ENCODE measurements around the gene PDCD11.
"Not testable (repeated sequence)": the region's sequence is repeated elsewhere in the genome, so short reads cannot be mapped to it uniquely, and the experiment has no call there.

Gene PDCD11

DNA sequence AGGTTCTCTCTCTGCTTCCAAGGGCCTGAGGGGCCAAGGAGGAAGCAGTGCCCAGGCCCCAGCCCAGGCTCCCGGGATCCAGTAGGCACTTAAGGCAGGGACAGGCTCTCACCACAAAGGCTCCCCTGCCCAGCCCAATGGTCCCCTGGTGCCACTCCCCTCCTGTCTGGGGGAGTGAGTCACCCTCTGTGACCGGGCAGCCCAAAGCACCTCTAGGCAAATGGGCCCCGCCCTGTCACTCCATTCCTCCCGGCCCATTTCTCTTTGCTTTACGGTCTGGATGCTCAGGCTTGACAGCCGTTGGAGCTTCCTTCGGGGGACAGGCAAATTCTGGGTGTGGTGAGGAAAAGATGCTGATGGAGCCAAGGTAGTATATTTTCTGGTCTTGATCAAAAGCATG lies 82.7 kb downstream of the PDCD11 start, which contains the start of gene CALHM3:
TSS of gene CALHM3 (minus strand) at position 106 of the 400 bp plus-strand sequence. CDS start 208 bp downstream, outside the sequence.
- peak; percentile 43 for DNase-seq

- DNase-seq = peak; percentile 56
These were observed 84.1 kb downstream of the PDCD11 start for GRCh38 chr10:103480521-103480920.

GRCh38 chr10:103481974-103482531 lies 85.6 kb downstream of the PDCD11 start:
- peak; percentile 66 for DNase-seq

DNA sequence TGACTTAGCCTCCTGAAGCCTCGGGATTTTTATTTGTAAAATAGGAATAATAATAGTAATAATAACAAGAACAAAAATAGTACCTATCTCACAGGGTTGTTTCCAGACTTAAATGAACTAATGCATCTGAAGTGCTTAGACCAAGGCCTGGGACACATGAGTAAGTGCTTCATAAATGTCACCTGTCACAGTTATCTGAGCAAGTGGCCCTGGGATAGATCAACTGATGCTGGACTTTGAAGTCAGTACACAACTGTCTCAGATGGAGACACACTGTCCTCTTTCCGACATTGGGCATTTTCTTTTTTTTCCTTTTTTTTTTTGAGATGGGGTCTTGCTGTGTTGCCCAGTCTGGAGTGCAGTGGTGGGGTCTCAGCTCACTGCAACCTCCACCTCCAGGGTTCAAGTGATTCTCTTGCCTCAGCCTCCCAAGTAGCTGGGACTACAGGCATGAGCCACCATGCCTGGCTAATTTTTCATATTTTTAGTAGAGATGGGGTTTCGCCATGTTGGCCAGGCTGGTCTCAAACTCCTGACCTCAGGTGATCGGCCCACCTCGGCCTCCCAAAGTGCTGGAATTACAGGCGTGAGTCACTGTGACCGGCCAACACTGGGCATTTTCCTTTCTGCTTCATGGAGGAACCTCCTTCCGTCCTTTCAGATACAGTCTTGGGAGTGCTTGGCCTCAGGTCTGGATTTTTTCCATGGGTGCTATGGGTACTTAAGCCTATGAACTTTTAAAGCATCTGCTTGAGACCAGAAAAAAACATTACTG lies 90.4 kb downstream of the PDCD11 start:
- DNase-seq = not testable (repeated sequence)

- no peak for DNase-seq
These were observed 90.9 kb downstream of the PDCD11 start for GRCh38 chr10:103487410-103487708.

- DNase-seq = no peak
These were observed 94.5 kb downstream of the PDCD11 start for GRCh38 chr10:103490986-103491314.

GRCh38 chr10:103491729-103492364 lies 95.4 kb downstream of the PDCD11 start:
- peak; percentile 97 for DNase-seq

DNA sequence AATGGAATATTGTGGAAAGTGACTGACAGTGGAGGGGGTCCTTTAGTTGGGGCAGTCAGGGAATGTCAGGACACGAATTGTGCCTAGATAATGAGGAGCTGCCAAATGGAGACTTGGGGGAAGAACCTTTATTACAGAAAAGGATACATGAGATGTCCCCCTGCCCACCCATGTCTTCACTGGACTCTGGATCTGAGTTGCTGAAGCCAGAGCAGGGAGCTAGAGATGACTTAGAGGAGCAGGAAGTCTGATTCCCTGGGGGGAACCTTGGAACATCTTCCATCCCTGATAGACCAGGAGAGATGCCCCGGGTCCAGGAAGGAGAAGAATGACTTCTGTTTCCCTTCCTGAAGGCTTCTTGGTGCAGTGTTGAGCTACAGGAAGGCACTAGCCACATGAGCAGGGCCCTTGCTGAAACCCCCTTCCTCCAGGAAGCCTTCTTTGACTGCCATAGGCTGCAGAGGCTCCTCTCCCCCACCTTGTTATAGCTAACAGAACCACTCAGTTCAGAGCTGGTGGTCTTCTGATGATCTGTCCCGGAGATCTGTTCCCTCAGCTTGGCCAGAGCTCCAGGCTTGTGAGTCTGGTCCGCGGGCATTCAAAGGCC lies 96.3 kb downstream of the PDCD11 start:
- DNase-seq = no peak

DNA sequence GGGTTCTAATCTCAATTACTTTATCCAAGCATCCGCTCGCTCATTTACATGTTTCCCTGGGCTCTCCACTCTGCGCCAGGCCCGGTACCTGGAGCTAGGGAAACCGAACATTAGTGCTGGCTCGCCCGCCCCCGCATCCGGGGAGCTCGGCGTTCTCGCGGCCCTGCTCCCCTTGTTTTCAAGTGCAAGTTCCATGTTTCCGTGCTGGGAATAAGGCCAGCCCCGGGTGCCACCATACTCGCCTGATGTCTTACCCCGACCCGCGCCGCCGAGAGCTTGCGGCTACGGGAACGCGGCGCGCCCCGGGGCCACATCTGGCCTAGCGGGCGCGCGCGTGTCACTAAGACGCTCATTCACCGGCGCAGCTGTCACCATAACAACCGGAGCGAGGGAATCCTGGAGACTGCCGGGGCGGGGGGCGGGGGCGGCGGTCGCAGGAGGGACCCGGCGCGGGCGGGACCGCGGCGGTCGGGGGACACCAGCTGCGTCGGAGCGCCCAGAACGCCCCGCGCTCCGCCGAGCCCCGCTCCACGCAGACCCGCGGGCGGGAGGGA lies 97.0 kb downstream of the PDCD11 start, which contains the start of gene NEURL1:
TSS of gene NEURL1 (plus strand) at position 344 of the 554 bp plus-strand sequence. CDS start 683 bp downstream, outside the sequence.
- no peak for DNase-seq

GRCh38 chr10:103493916-103494877 lies 97.8 kb downstream of the PDCD11 start:
- DNase-seq = no peak

DNA sequence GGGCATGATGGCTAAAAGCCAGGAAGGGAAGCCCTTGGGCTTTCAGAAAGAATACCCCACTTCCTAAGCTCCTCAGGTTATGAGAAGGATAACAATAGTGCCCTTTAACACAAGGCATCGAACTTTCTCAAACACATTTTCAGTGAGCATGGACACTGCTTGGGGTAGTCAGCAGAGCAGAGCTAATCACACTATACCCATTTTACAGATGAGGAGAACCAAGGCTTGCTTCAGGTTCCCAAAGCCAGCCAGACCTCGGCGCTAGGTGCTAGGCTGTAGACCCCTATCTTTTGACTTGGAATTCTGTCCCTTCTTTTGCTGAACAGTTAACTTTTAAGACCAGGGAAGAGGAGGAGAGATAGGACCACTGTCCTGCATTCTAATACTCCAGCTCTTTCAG lies 98.9 kb downstream of the PDCD11 start:
- DNase-seq = no peak

Data from EL (cell line).